Activated B cell treated with CpG ODN at 0.5 μM for 24 hours (primary cell): ENCODE results near the gene PIM2. TPM values are rescaled to one million over a fixed set of nuclear protein-coding genes. Genes with fewer than 3 reads are reported as not detected.

Experiments
- ATAC-seq: fragments of 200-7000 bp; cut with Tn5 transposase; one replicate; pipeline ENCODE4 v1.10.0; 2021; ENCODE audit warnings: low read depth, mild to moderate bottlenecking, moderate library complexity
- CTCF ChIA-PET: fragments of 350-600 bp; sonication (Branson Sonifier 250); formaldehyde crosslinking; loops from one replicate; lab custom pipeline; 2021; ENCODE audit warnings: antibody characterized with exemption; lab: Charles Lee
- POLR2A ChIA-PET: fragments of 350-600 bp; sonication (Branson Sonifier 250); formaldehyde crosslinking; loops from one replicate; lab custom pipeline; 2021; ENCODE audit warnings: antibody characterized with exemption; lab: Charles Lee
- DNase-seq: peaks from one replicate; pipeline ENCODE4 v3.0.0; 2022
- H3K27ac Mint-ChIP-seq: one replicate; pipeline ENCODE4 v1.8.0; 2020; ENCODE audit warnings: mixed read lengths
- H3K27me3 Mint-ChIP-seq: one replicate; pipeline ENCODE4 v1.8.0; 2021; ENCODE audit warnings: mixed read lengths
- H3K36me3 Mint-ChIP-seq: one replicate; pipeline ENCODE4 v1.8.0; 2021; ENCODE audit warnings: low read depth, mixed read lengths
- H3K4me1 Mint-ChIP-seq: one replicate; pipeline ENCODE4 v1.8.0; 2021; ENCODE audit warnings: mixed read lengths
- H3K4me3 Mint-ChIP-seq: one replicate; pipeline ENCODE4 v1.8.0; 2020; ENCODE audit warnings: mild to moderate bottlenecking, mixed read lengths
- H3K9me3 Mint-ChIP-seq: one replicate; pipeline ENCODE4 v1.8.0; 2020; ENCODE audit warnings: mixed read lengths
- CTCF ChIP-seq: fragments of 200-600 bp; IDR thresholded peaks from one replicate; pipeline ENCODE4 v1.8.0; 2022; ENCODE audit warnings: antibody characterized with exemption, mild to moderate bottlenecking
- intact Hi-C: fragments of 100-400 bp; cut with micrococcal nuclease; formaldehyde crosslinking; loops from one replicate; pipeline ENCODE4 v1.15.1; 2024
- total RNA-seq: library from RNA; stranded (reverse); gene quantifications from 2 replicates; pipeline ENCODE4 v1.2.3, GENCODE V29; 2022

PIM2 gene
- total RNA-seq, 1 donor from 2014 or later, result 351 TPM

DNA sequence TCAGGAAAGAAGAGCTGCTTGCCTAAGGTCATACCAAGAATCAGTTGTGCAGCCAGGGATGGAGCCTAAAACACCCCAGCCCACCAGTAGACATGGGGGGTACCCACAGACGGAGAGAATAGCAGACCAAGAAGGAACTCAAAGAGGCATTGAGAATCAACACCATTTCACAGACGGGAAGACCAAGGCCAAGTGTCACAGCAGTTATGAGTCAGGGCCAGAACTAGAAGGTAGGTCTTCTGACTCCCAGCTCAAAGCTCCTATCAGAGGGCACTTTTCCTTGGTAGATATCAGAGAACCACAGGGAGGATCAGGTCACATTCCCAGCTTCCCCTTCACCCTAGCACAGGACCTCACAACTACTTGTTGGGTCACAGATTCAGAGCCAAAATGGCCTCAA lies 24.1 kb upstream of the PIM2 start:
- ATAC-seq (no peak), DNase-seq (no peak)
- Mint-ChIP-seq H3K4me3 (no peak overlapping the region), H3K36me3 (peaks cover 34% of the 10 kb centered on the region), H3K4me1 (peaks cover 70% of the 10 kb centered on the region), H3K9me3 (no peaks in the 10 kb centered on the region), H3K27ac (peak overlapping the region; percentile 78), H3K27me3 (no peaks in the 10 kb centered on the region)
- ChIA-PET POLR2A (interaction anchor here (1.2 to 17.9 kb wide), 4 partner anchors 14 to 266 kb away, joined by 3 to 718 read pairs (median 52); partner anchors contain the start of genes OTUD5, PIM2, PQBP1 and SLC35A2), CTCF (interaction anchor here (0.9 to 1.3 kb wide), 2 partner anchors 15 to 27 kb away, joined by 3 read pairs; no protein-coding TSS in a partner anchor)
- no peak for TF ChIP-seq CTCF
- intact Hi-C loops, result no loop called here

DNA sequence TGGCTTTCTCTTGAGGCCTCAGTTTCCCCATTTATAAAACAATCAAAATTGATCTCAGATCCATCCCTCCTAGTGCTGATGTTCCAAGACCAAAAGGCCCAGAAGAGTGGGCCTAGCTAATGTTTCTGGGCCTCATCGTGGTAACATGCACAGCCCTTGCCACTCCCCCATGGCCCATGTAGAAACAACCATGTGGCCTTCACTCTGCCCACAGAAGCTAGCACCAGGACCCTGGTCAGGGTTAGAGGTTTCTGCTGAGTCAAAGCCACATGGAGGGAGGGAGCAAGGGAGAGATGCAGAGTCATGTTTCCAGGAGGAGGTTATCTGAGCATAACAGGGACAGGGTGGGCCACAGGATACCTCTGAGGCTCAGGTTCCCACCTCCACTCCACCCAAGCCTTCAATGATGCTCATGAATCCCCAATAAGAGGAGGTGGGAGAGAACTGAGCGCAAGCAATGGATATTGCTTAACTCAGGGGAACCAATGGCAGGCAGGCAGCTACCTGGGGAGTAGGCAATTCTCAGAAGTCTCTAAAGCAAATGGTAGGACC lies 21.7 kb upstream of the PIM2 start:
- Mint-ChIP-seq H3K27me3 (no peaks in the 10 kb centered on the region), H3K4me3 (no peak overlapping the region), H3K27ac (peak overlapping the region; percentile 98), H3K36me3 (peaks cover 33% of the 10 kb centered on the region), H3K9me3 (no peaks in the 10 kb centered on the region), H3K4me1 (peaks cover 83% of the 10 kb centered on the region)
- POLR2A ChIA-PET, result interaction anchor here (1.0 to 17.9 kb wide), 11 partner anchors 14 to 366 kb away, joined by 3 to 718 read pairs (median 9); partner anchors contain the start of genes GRIPAP1, HDAC6, OTUD5 and PIM2
- intact Hi-C loops, result no loop called here
- TF ChIP-seq CTCF, result no peak
- CTCF ChIA-PET, result interaction anchor here (1.0 to 2.5 kb wide), 2 partner anchors 28 to 49 kb away, joined by 3 to 9 read pairs; no protein-coding TSS in a partner anchor
- no peak for DNase-seq
- ATAC-seq, result no peak

DNA sequence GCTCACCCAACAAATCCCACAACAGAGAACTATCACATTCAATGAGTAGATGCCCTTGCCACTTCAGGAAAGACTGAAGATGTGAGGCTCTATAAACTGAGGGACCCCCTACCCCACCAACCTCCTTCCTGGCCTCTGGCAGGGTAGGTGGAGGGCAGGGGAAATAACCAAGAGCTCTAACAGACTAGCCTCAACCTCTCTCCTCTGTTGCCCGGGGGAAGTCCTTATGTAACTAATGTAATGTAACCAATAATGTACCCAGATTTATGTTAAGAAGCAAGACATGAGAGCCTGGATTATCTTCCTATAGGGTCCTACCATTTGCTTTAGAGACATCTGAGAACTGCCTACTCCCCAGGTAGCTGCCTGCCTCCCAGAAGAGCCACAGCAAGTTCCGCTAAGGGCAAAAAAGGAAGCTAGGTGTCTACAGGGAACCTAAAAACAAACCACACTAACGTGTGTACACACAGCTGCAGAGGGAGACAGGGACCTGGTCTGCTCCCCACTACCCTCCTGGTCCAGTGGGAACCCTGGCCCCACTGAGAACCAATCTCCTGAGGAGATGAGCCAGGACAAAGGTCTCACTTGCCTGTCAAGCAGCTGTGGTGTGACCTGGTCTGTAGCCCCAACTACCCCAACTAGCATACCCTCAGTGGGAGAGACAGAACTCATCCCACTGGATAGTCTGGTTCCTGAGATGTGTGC lies 20.9 kb upstream of the PIM2 start:
- Mint-ChIP-seq H3K4me1 (peaks cover 91% of the 10 kb centered on the region), H3K9me3 (no peaks in the 10 kb centered on the region), H3K27me3 (no peaks in the 10 kb centered on the region), H3K27ac (peak overlapping the region; percentile 98), H3K4me3 (peak overlapping the region; percentile 57), H3K36me3 (peaks cover 40% of the 10 kb centered on the region)
- POLR2A ChIA-PET, result interaction anchor here (0.8 to 17.9 kb wide), 15 partner anchors 13 to 400 kb away, joined by 3 to 718 read pairs (median 9); partner anchors contain the start of genes GRIPAP1, HDAC6, OTUD5 and PIM2
- TF ChIP-seq CTCF, result no peak
- DNase-seq (no peak), ATAC-seq (peak; percentile 26)
- CTCF ChIA-PET, result interaction anchor here (1.0 to 2.5 kb wide), 3 partner anchors 19 to 48 kb away, joined by 3 to 9 read pairs (median 3); no protein-coding TSS in a partner anchor
- intact Hi-C loops, result loop anchor here (1.0 to 10.0 kb wide), 3 partner anchors 42 to 365 kb away; partner anchors contain the start of genes PPP1R3F, PQBP1, RBM3 and TIMM17B

- H3K9me3 Mint-ChIP-seq, result no peaks in the 10 kb centered on the region
- peaks cover 45% of the 10 kb centered on the region for H3K36me3 Mint-ChIP-seq
- H3K4me1 Mint-ChIP-seq, result peaks cover 94% of the 10 kb centered on the region
- CTCF ChIA-PET, result interaction anchor here (0.8 to 2.7 kb wide), 6 partner anchors 11 to 290 kb away, joined by 3 to 14 read pairs (median 8); partner anchors contain the start of genes PQBP1 and TIMM17B
- H3K27me3 Mint-ChIP-seq, result no peaks in the 10 kb centered on the region
- ATAC-seq (peak; percentile 38), DNase-seq (peak; percentile 42)
- POLR2A ChIA-PET, result interaction anchor here (0.6 to 17.9 kb wide), 19 partner anchors 12 to 400 kb away, joined by 3 to 718 read pairs (median 6); partner anchors contain the start of genes GRIPAP1, HDAC6, OTUD5 and PIM2
- TF ChIP-seq CTCF, result no peak
- peak overlapping the region; percentile 75 for H3K4me3 Mint-ChIP-seq
- peak overlapping the region; percentile 98 for H3K27ac Mint-ChIP-seq
- intact Hi-C loops, result loop anchor here (1.0 to 10.0 kb wide), 3 partner anchors 42 to 364 kb away; partner anchors contain the start of genes PPP1R3F, PQBP1, RBM3 and TIMM17B
Observed at GRCh38 chrX:48938721-48939425, 20.0 kb upstream of the PIM2 start.
